OCI-LY1 (cell line): ENCODE data around the gene GUCY1B1.

ENCODE experiments used
- H2AFZ ChIP-seq: fragments of 200-600 bp; sonication (generic), shearing (Covaris generic); 2 replicates; pipeline ENCODE4 v1.6.0; 2014; ENCODE audit warnings: antibody characterized with exemption, mild to moderate bottlenecking, low read length
- H3F3A ChIP-seq: fragments of 200-600 bp; sonication (generic), shearing (Covaris generic); 2 replicates; pipeline ENCODE4 v1.6.0; 2014; ENCODE audit warnings: mild to moderate bottlenecking, antibody characterized with exemption, low read length, moderate library complexity; ENCODE audit not compliant: insufficient read depth
- H3K27ac ChIP-seq: fragments of 200-600 bp; sonication (generic); 2 replicates; pipeline ENCODE4 v1.5.1; 2014; ENCODE audit warnings: low read length, mixed run types, mild to moderate bottlenecking, low read depth; ENCODE audit not compliant: poor library complexity, severe bottlenecking
- H3K27me3 ChIP-seq: fragments of 200-600 bp; sonication (generic); 2 replicates; pipeline ENCODE4 v1.6.0; 2014; ENCODE audit warnings: antibody characterized with exemption, mild to moderate bottlenecking, low read length, moderate library complexity; ENCODE audit not compliant: insufficient read depth
- H3K36me3 ChIP-seq: fragments of 200-600 bp; sonication (generic); 2 replicates; pipeline ENCODE4 v1.6.1; 2014; ENCODE audit warnings: mild to moderate bottlenecking, antibody characterized with exemption, low read length, moderate library complexity, mixed read lengths; ENCODE audit not compliant: insufficient read depth
- H3K4me1 ChIP-seq: fragments of 200-600 bp; sonication (generic); 2 replicates; pipeline ENCODE4 v1.5.1; 2014; ENCODE audit warnings: mild to moderate bottlenecking, low read length, moderate library complexity; ENCODE audit not compliant: insufficient read depth, severe bottlenecking
- H3K4me2 ChIP-seq: fragments of 200-600 bp; sonication (generic), shearing (Covaris generic); 2 replicates; pipeline ENCODE4 v1.6.1; 2014; ENCODE audit warnings: low read length
- H3K4me3 ChIP-seq: fragments of 200-600 bp; sonication (generic); 2 replicates; pipeline ENCODE4 v1.5.1; 2014; ENCODE audit warnings: low read length, low read depth, mild to moderate bottlenecking, mixed read lengths; ENCODE audit not compliant: poor library complexity, severe bottlenecking
- H3K79me2 ChIP-seq: fragments of 200-600 bp; shearing (Covaris generic); 2 replicates; pipeline ENCODE4 v1.6.1; 2016; ENCODE audit warnings: mixed run types, low read length, mixed read lengths; ENCODE audit not compliant: insufficient read depth
- H3K9ac ChIP-seq: fragments of 200-600 bp; sonication (generic), shearing (Covaris generic); 2 replicates; pipeline ENCODE4 v1.6.1; 2014; ENCODE audit warnings: mild to moderate bottlenecking, low read length, mixed read lengths
- H3K9me2 ChIP-seq: fragments of 200-600 bp; sonication (generic), shearing (Covaris generic); 2 replicates; pipeline ENCODE4 v1.6.1; 2014; ENCODE audit warnings: low read depth, mild to moderate bottlenecking, low read length, mixed read lengths
- H3K9me3 ChIP-seq: fragments of 200-600 bp; shearing (Covaris generic); 2 replicates; pipeline ENCODE4 v1.6.1; 2014; ENCODE audit warnings: low read length, mixed read lengths
- H4K20me1 ChIP-seq: fragments of 200-600 bp; sonication (generic), shearing (Covaris generic); 2 replicates; pipeline ENCODE4 v1.6.0; 2016; ENCODE audit warnings: mild to moderate bottlenecking, low read length; ENCODE audit not compliant: insufficient read depth
- CTCF ChIP-seq: fragments of 200-600 bp; sonication (generic), shearing (Covaris generic); IDR thresholded peaks from 2 replicates; pipeline ENCODE4 v1.5.1; 2017; ENCODE audit warnings: mild to moderate bottlenecking, antibody characterized with exemption, low read length, moderate library complexity, mixed read lengths
- EZH2 ChIP-seq: fragments of 200-600 bp; sonication (generic), shearing (Covaris generic); IDR thresholded peaks from 2 replicates; pipeline ENCODE4 v1.8.0; 2017; ENCODE audit warnings: borderline replicate concordance, mixed run types, mild to moderate bottlenecking, antibody characterized with exemption, low read length, moderate library complexity, mixed read lengths

GUCY1B1 gene

GRCh38 chr4:155741546-155741945 lies 17.3 kb upstream of the GUCY1B1 start:
- Histone ChIP-seq H3K79me2 (no peaks in the 10 kb centered on the region), H2AFZ (no peak overlapping the region), H3K36me3 (no peaks in the 10 kb centered on the region), H3K4me1 (no peaks in the 10 kb centered on the region), H3K9ac (no peak overlapping the region), H3K9me2 (no peaks in the 10 kb centered on the region), H3K9me3 (no peaks in the 10 kb centered on the region), H3K27me3 (no peaks in the 10 kb centered on the region), H3F3A (no peaks in the 10 kb centered on the region), H4K20me1 (no peaks in the 10 kb centered on the region), H3K4me3 (no peak overlapping the region), H3K4me2 (no peak overlapping the region), H3K27ac (no peak overlapping the region)
- no peak for TF ChIP-seq CTCF
- TF ChIP-seq EZH2 = no peak

GRCh38 chr4:155742310-155743015 lies 16.4 kb upstream of the GUCY1B1 start:
- Histone ChIP-seq H3K4me3 (no peak overlapping the region), H4K20me1 (no peaks in the 10 kb centered on the region), H3K4me1 (no peaks in the 10 kb centered on the region), H3K4me2 (no peak overlapping the region), H3F3A (no peaks in the 10 kb centered on the region), H2AFZ (no peak overlapping the region), H3K36me3 (no peaks in the 10 kb centered on the region), H3K27ac (no peak overlapping the region), H3K9me3 (no peaks in the 10 kb centered on the region), H3K27me3 (no peaks in the 10 kb centered on the region), H3K9ac (no peak overlapping the region), H3K9me2 (no peaks in the 10 kb centered on the region), H3K79me2 (no peaks in the 10 kb centered on the region)
- TF ChIP-seq EZH2 (no peak), CTCF (no peak; the same call in 1 of the 2 replicates)

- H3K27me3 ChIP-seq = no peaks in the 10 kb centered on the region
- no peak overlapping the region for H3K4me2 ChIP-seq
- H3K4me1 ChIP-seq = no peaks in the 10 kb centered on the region
- H3K4me3 ChIP-seq = no peak overlapping the region
- H3K27ac ChIP-seq = no peak overlapping the region
- H3K9me2 ChIP-seq = no peaks in the 10 kb centered on the region
- no peak overlapping the region for H3K9ac ChIP-seq
- no peaks in the 10 kb centered on the region for H4K20me1 ChIP-seq
- no peaks in the 10 kb centered on the region for H3K36me3 ChIP-seq
- TF ChIP-seq CTCF (no peak), EZH2 (no peak)
- H3F3A ChIP-seq = no peaks in the 10 kb centered on the region
- no peaks in the 10 kb centered on the region for H3K9me3 ChIP-seq
- no peak overlapping the region for H2AFZ ChIP-seq
- H3K79me2 ChIP-seq = no peaks in the 10 kb centered on the region
These were observed 12.8 kb upstream of the GUCY1B1 start for GRCh38 chr4:155745984-155746383.
